HG03139 (cell line): ENCODE results near the gene FAM234B.

ENCODE experiments used
- ATAC-seq: cut with Tn5 transposase; IDR thresholded peaks from one replicate; pipeline ENCODE4 v1.9.1; 2021; ENCODE audit not compliant: unreplicated experiment

Gene FAM234B, protein sequence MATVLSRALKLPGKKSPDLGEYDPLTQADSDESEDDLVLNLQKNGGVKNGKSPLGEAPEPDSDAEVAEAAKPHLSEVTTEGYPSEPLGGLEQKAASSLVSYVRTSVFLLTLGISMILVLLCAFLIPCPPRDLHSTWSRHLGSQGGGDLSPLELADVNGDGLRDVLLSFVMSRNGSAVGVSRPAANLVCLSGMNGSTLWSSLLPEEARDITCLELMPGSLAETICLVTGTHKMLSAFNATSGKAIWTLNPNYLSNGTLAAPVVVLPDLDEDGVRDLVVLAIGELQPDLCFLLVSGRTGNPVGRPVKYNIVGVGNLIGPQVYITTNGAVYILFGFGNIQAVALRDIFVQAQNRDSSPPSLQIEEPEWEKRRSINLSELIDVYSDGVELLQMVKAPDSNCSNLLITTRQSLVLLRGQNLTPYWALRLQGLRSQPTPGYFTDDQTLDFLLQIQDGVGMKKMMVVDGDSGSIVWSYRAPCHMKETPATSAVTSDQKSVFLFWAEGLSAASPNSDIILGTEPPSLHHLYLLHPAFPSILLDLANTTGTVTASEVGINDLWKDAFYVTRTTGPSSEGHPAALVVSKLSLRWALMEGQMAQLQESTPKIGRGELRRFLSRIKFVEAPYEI

DNA sequence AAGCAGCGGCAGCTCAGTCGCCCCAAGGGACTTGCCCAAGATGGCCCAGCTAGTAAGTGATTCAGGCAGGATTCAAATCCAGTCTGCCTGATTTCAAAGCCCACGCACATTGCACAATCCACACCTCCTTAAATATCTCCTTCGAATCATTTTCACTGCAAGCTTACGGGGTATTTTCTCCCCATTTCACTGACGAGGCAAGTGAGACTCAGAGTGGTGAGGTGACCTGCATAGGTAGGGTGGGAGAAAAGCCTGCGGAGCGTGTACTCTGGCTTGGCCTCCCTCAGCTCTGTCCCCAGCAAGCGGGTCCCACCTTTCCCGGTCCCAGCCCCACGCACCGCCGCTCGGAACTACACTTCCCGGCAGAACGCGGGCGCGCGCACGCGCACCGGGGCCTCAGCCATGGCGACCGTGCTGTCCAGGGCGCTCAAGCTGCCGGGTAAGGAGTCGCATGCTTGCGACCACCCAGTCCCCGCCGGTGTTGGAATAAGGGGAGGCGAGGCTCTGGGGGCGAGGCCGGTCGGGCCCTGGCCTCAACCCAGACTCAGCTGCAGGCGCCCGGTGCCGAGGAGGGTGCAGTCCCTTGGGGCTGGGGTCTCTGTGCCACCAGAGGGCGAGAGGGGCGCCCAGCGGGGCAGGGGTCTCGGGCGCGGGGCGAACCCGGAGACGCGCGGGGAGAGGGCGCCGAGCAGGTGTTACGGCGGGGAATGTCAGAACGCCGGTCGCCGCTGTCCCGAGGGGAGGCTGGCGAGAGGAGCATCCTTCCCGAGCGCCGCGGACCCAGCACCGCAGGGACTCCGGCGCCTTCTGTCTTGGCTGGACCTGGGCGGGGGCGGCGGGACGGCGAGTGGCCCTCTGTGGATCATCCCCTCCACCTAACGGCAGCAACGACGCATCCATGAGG, at the start of gene FAM234B:
Gene FAM234B, plus strand, starts transcription at position 380 of the 904 bp plus-strand sequence. Its CDS starts 23 bp downstream, at position 403.
- no peak for ATAC-seq

DNA sequence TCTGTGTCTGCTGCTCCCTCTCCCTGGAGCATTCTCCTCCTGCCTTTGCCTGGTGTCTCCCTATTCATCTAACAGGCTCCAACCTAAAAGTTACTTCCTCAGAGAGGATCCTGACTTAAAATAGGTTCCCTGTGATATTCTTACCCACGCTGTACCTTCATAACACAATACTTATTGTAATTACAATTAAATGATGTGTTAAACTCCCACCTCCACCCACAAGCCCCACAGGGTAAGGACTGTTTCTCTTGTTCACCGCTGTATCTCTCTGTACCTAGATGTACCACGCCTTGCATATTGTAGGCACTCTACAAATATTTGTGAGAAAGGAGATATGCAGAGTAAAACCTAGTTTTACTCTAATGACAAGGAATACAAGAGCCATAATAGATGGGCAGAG, 49.1 kb upstream of the FAM234B start:
- ATAC-seq: no peak

DNA sequence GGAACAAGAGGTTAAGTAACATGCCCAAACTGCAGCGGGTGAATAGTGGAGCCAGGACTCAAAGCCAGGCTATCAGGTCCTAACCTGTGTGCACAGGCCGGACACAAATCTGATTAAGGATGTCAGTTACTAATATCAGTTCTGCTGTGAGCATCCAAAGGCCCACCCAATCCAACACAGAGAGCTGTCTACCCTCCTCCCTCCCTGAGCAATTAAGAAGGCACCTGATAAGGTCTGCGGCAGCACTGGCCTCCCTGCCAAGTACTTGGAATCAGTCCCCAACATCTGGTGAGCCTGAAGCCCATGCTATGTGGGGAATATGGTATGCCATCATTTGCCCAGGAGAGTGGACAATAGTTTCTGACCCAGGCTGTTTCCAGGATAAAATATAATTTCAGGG, 48.0 kb upstream of the FAM234B start:
- no peak for ATAC-seq

- ATAC-seq: no peak
Observed at GRCh38 chr12:12997156-12997555, 47.0 kb upstream of the FAM234B start.

GRCh38 chr12:12997734-12998133, 46.4 kb upstream of the FAM234B start:
- ATAC-seq: no peak

DNA sequence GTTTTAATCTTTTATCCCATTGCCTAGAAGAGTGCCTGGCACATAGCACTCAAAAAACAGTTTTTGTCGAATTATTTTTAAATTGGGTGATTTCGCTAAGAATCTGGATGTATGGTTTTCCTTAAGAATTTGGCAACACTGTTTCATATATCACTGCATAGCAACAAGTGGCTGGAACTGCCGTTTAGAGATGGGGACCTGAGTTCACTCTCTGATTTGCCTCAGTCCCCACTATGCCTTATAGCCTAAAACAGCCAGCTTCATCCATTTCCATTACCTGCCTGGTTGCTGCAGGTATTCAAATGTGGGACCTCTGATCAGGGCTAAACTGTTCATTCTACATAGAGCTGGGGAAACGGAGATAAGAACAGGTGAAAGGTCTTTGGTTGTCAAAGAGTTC, 45.9 kb upstream of the FAM234B start:
- no peak for ATAC-seq

DNA sequence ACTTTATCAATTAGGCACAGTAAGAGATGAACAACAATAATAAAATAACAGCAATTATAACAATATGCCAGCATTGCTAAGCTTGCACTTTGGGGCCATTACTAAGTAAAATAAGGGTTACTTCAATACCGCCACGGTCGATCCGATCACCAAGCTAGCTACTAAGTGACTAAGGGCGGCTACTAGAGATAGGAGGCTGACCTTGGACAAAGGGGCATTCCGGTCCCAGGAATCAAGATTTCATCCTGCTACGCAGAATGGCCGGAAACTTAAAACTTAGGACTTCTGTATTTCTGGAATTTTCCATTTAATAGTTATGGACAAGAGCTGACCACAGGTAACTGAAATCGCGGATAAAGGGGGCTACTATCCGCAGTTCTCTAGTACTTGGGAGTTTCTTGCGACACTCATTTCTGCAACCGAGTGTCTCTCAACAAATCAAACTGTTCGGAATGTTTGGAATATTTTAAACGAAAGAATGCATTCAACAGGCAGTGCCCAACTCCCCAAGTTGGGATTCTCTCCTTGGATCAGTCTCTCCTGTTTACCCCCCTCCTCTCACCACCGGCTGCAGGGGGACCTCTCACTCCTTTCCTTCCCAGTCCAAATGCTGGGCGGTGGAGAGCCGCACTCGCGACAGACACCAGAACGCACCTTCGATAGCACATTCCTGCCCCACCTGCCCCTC, 44.8 kb upstream of the FAM234B start:
- ATAC-seq: no peak

- peak; percentile 90 for ATAC-seq
Observed at GRCh38 chr12:12999959-13000615, 44.1 kb upstream of the FAM234B start, which contains the start of gene HEBP1. TSS of gene HEBP1 (minus strand) at chr12:13000265. CDS start at chr12:13000114, 151 bp downstream.

DNA sequence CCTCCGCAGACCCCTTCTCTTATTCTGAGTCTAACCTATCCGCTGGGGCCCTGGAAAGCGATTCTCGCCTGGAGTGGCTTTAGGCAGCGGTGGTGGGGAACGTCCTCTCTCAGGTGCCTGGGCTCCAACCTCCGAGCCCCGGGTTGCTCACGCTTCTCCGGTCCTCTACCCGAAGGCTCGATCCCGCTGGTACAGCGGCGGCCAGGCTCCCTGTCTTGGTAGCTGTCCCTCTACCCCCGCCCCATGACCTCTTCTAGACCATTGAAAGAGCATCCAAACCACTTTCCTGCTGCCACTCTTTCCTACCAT, 43.6 kb upstream of the FAM234B start:
- peak; percentile 21 for ATAC-seq

DNA sequence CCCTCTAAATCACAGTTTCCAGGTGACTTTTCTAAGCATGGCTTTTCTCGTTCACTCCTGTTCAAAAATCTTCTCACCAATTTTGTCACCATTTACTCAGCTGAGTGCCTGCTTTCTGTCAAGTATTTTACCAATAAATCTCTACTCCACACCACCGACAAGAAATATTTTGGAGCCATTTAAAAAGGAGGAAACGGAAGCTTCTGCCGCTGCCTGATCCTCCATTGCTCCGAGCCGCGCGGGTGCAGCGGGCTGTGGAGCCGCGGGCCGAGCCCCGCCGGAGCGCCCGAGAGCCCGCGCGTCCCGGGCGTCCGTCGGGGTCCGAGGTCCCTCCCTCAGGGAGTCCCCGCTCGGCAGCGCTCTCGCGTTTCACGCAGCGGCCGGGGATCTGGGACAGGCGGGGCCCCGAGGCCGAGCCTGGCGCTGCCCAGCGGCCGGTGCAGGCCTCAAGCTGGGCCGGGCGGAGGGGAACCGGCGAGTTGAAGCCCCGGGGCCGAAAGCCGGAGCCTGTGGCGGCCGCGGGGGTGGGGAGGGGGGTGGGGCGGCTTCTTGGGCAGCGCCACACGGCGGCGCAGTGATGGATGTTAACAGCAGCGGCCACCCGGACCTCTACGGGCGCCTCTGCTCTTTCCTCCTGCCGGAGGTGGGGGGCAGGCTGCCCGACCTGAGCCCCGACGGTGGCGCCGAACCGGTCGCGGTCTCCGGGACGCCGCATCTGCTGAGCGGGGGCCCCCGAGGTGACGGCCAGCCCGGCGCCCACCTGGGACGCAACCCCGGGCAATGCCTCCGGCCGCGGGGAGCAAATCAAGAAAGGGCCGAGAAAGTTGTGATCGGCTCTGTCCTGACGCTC, 43.0 kb upstream of the FAM234B start:
- no peak for ATAC-seq

- ATAC-seq: no peak
Observed at GRCh38 chr12:13001775-13002040, 42.5 kb upstream of the FAM234B start.

GRCh38 chr12:13002301-13003097, 41.7 kb upstream of the FAM234B start:
- no peak for ATAC-seq

DNA sequence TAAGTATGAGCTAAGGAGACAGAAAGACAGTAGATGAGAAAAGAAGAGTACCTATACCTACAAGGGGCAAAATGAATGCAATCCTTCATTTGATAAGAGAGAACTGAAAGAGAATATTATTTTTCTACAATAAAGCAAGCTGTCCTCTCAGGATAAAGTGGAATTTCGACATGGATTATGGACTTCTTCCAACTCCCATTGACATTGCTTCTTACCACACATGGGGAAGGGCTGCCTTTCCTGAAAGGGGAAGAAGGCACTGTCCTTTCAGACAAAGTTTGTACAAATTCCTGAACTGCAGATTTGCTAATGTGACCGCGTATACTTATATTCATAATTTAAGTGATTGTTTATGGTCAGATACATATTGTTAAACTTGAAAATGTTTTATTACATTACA, 39.8 kb upstream of the FAM234B start:
- no peak for ATAC-seq

- ATAC-seq: no peak
Observed at GRCh38 chr12:13004986-13005385, 39.2 kb upstream of the FAM234B start.

DNA sequence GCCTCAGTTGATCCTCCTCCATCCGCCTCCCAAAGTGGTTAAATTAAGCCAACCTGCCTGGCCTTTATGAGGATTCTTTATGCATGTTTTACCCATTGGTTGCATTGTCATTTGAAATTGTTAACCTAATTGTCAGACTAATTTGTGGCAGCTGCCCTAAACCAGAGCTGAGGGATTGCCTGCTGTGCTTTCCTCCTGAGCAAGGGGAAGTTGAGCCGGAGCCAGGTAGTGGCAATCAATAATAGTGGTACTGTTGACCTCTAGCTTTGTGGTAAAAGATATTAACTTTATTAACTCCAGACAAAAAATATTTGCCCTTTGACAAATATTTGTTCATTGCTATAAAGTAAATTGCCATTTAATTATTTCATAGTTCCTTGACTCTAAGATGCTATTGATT, 38.5 kb upstream of the FAM234B start:
- no peak for ATAC-seq

DNA sequence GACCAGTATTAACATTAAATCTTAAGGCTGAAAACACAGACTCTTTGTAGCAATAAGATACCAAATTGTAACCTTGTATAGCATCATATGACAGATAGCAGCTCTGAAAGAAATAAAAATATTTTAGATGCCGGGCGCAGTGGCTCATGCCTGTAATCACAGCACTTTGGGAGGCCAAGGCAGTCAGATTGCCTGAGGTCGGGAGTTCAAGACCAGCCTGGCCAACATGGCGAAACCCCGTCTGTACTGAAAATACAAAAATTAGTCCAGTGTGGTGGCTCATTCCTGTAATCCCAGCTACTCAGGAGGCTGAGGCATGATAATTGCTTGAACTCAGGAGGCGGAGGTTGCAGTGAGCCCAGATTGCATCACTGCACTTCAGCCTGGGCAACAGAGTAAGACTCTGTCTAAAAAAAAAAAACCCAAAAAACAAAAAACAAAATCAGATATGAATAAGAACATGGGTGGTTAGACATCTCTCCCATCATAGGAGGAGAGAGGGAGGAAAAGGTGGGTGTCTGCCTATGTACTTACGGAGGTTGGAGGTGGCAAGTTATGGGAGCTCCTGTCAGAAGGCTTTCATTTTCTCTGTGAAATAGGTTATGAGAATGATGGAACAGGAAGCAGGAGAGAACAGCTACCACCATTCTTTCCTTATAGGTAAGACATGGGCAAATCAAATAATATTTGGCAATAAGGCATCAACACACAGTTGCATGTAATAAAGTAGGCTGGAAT, 36.5 kb upstream of the FAM234B start:
- ATAC-seq: no peak

DNA sequence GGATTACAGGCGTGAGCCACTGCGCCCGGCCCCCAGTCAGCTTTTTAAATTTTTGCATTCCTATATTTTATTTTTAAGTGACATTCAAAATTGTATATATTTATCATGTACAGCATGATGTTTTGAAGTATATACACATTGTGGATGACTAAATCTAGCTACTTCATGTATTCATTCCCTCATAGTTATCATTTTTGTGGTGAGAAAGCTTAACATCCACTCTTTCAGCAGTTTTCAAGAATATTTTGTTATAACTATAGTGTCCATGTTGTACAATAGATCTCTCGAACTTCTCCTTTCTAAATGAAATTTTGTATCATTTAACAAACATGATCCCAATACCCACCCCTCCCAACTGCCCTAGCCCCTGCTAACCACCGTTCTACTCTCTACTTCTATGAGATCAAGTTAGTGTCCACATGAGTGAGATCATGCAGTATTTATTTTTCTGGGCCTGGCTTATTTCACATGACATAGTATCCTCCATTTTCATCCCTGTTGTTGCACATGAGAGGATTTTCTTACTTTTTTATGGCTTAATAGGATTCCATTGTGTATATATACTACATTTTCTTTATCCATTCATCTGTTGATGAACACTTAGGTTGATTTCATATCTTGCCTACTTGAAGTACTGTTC, 35.3 kb upstream of the FAM234B start:
- ATAC-seq: no peak

DNA sequence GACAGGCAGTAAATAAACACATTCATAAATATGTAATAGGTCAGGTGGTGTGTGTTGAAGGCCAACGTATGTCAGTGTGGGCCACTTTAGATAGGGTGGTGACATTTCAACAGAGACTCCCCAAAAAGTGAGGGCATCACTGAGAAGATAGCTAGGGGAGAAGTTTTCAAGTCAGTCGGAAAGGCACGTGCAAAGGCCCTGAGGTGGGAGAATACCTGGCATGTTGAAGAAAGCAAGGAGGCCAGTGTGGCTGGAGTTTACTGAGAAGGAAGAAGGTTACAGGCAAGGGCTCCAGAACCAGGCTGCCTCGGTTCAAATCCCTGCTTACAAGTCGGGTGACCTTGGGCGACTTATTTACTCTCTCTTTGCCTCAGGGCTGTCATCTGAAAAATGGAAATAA, 33.1 kb upstream of the FAM234B start:
- ATAC-seq: no peak
